ENCODE measurements around the gene TAF6L.
A peak's percentile ranks its signal among the peaks of the same experiment; 100 is the strongest.
"Not testable (repeated sequence)": the region's sequence is repeated elsewhere in the genome, so short reads cannot be mapped to it uniquely, and the experiment has no call there.

TAF6L gene

GRCh38 chr11:62757846-62758788 is 13.1 kb upstream of the TAF6L start:
- DNase-seq: no peak

GRCh38 chr11:62760867-62761227 is 10.3 kb upstream of the TAF6L start:
- not testable (repeated sequence) for DNase-seq

GRCh38 chr11:62770778-62771143 is 435 bp upstream of the TAF6L start:
- DNase-seq: no peak

- no peak for DNase-seq
Observed at GRCh38 chr11:62774407-62774806, 3.2 kb downstream of the TAF6L start.

GRCh38 chr11:62775646-62776045 is 4.5 kb downstream of the TAF6L start:
- DNase-seq: no peak

GRCh38 chr11:62777389-62777788 is 6.2 kb downstream of the TAF6L start:
- DNase-seq: no peak

GRCh38 chr11:62778441-62778840 is 7.2 kb downstream of the TAF6L start:
- no peak for DNase-seq

- no peak for DNase-seq
Observed at GRCh38 chr11:62782753-62783152, 11.6 kb downstream of the TAF6L start.

GRCh38 chr11:62786318-62787004 is 15.3 kb downstream of the TAF6L start:
- DNase-seq: peak; percentile 83

- peak; percentile 94 for DNase-seq
Observed at GRCh38 chr11:62787005-62787759, 16.0 kb downstream of the TAF6L start, which contains the start of gene TMEM179B. Gene TMEM179B (plus strand): TSS chr11:62787402. CDS start chr11:62787432, 30 bp downstream.

- no peak for DNase-seq
Observed at GRCh38 chr11:62788991-62789390, 17.8 kb downstream of the TAF6L start.

GRCh38 chr11:62789576-62789975 is 18.4 kb downstream of the TAF6L start:
- no peak for DNase-seq

- peak; percentile 41 for DNase-seq
Observed at GRCh38 chr11:62791501-62792201, 20.5 kb downstream of the TAF6L start, which contains the start of gene TMEM223. Gene TMEM223 (minus strand): TSS chr11:62792006. CDS start chr11:62791994, 12 bp downstream.

- DNase-seq: no peak
Observed at GRCh38 chr11:62792202-62792575, 21.0 kb downstream of the TAF6L start.

GRCh38 chr11:62794201-62794775 is 23.1 kb downstream of the TAF6L start:
- no peak for DNase-seq

GRCh38 chr11:62796281-62796680 is 25.1 kb downstream of the TAF6L start:
- DNase-seq: no peak

GRCh38 chr11:62799486-62799885 is 28.3 kb downstream of the TAF6L start:
- no peak for DNase-seq

- DNase-seq: no peak
Observed at GRCh38 chr11:62801071-62801470, 29.9 kb downstream of the TAF6L start.

GRCh38 chr11:62804310-62805075 is 33.3 kb downstream of the TAF6L start:
- DNase-seq: no peak

GRCh38 chr11:62805076-62805892 is 34.1 kb downstream of the TAF6L start, which contains the start of gene NXF1:
Gene NXF1 (minus strand): TSS chr11:62805440. CDS start chr11:62805356, 84 bp downstream.
- peak; percentile 93 for DNase-seq
